NCI-H1694 (cell line): Measurements from ENCODE around the gene RASGEF1C.

Experiments used
- DNase-seq: peaks from one replicate; lab custom pipeline; 2025; lab: John Stamatoyannopoulos, UW

RASGEF1C gene

DNA sequence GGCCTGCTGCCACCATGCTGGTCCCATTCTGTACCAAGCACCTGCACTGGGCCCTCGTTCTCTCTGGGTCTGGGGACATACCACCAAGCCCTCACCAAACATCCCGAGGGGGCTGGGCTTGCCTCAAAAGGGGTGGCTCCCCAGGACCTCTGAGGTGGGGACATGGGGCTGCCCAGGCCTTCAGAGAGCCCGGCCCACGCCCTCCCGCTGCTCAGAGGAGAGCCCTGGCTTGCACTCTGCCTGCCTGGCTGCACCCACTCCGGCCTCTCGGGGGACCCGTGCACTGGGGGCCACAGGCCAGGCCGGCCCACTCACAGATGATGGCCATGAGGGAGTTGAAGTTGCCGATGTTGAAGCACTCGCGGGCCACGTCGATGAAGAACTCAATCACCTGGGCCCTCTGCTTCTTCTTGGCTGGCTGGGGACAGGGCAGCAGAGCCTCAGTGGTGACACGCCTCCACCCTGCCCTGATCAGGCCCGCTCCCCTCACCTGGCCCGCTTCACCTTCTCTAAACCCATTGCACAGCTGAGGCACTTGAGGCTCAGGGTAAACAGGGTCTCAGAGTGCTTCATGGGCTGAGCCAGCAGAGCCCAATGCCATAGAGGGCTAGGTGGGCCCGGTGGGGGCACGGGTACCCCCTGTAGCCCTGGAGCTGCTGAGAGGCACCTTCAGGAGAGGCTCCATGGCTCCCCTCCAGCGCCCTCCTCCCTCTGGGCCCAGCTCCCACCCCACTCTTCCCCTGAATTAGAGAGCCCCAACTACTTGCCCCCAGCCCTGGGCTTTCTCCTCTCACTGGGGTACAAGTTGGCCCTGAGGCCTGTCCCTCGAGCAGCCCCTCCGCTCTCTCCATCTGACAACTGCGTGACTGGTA, 89.7 kb downstream of the RASGEF1C start:
- no peak for DNase-seq

DNA sequence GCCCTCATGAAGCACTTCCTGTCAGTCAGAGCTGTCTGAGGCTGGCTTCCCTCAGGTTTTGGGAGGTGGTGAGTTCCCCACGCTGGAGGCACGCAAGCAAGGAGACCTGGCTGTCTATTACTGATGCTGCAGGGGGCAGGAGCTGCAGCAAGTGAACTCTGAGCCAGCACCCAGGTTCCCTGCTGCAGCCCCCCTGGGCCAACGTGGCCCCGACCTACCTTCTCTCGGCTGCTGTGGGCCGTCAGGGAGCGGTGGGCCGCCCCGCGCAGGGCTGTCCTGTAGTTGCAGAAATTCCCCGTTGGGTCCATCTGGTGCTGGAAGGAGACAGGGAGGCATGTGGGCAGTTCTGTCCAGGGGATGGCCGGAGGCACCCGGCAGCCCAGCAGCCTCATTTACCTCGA, 90.6 kb downstream of the RASGEF1C start:
- no peak for DNase-seq

DNA sequence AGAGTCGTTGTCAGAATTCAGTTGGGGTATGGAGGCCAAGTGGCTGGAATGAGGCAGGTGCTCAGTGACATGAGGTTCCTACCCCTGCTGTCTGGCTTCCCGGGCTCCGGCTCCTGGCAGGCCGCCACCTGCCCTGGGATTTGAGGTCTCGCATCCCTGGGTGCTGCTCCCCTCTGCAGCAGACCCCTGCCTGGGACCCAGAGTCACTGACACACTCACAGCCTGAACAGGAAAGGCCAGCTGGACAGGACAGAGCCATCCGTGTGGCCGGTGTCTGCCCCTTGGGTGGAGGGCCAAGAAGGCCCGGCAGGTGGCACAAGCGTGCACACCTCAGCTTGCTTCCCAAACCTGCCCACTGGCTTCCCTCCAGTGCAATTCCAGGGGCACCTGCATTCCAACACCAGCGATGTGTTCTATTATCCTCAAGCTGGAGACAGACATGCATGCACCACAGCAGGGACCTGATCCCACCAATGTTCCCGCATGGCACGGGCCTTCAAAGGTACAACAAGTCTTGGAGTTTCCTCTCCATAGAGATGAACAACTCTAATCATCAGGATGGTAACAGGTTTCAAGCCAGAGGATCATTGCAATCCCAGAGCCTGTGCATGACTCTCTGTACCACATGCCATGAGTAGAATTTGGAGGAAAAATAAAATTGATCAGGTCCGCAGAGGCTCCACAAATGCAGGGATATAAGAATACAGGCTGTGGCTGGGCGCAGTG, 91.8 kb downstream of the RASGEF1C start:
- DNase-seq: no peak

- DNase-seq: no peak
These were observed 92.7 kb downstream of the RASGEF1C start for GRCh38 chr5:180116077-180116999.

DNA sequence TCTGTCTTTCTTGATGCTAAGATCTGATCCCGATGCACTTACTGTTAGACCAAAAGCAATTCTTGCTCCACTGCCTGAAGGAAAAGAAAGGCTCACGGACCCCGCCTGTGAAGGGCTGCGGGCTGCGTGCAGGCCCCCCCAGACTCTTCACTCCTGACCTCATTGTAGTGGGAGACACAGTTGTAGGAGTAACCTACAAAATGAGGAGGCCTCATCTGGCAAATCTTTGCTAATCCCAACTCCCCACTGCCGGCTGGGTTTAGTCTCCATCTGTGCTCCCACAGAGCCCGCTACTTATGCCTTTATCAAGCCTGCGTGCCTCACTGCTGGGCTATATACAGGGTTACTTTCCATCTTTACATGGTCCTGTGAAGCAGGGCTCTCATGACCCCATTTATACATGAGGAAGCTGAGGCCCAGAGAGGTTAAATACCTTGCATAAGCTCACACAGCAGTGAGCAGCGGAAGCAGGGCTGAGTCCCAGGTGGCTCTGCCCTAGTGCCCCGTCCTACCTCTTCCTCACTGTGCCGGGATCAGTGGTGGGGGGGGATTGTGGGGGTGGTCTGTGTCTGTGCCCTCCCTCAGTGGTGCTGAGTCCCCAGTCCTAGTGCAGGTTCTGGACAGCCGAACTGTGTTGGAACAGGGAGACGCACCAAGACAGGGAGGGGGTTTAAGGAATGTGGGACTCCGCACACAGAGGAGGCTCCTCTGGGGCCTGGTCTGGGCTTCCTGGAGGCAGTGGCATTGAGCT, 93.5 kb downstream of the RASGEF1C start:
- DNase-seq: no peak

DNA sequence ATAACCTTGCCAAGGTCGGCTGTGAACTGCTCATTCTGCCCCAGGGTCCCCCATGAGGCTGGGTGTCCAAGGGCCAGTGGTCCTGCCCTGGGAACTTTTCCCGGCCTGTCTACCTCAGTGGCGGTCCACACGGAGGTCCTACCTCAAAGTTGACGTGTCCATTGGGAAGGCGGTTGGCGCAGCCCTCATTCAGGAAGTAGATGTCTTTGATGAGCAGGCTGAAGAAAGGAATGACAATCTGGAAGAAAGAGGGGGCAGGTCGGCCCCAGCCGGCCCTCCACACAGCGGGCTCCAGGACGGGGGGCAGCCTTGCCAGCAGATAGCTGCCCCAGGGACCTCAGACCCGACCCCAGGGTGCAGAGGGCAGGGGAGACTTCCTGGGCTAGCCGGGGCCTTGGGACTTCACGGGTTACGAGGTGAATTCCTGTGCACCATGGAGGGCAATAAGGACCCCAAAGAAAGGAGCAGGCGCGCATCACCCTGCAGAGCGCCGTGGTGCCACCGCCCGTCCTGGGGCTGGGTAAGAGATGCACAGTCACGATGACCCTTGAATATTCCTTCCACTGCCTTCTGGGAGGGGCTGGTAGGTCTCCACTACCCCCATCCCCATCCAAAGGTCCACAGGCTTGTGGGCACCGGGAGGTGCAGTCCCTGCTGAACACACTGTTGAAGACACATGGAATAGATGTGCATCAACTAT, 94.6 kb downstream of the RASGEF1C start:
- DNase-seq: no peak

GRCh38 chr5:180113660-180114303, 95.2 kb downstream of the RASGEF1C start:
- DNase-seq: no peak

GRCh38 chr5:180112181-180112861, 96.7 kb downstream of the RASGEF1C start:
- no peak for DNase-seq

GRCh38 chr5:180111273-180112002, 97.6 kb downstream of the RASGEF1C start:
- DNase-seq: no peak

DNA sequence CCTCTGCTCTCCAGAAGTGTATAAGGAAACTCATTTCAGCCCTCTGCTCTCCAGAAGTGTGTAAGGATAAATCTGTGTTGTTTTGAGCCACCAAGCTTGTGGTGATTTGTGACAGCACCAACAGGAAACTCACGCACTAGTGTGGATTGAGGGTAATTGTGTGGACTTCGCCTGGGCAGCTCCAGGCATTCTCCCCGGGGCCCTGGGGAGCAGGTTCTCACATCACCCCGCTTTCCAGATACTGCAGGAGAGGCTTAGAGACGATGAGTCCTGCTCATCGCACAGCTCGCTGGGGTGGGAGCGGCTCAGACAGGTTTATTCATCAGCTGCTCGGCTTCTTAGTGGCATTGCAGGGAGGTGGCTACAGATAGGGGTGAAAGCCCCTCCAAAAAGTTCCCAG, 99.1 kb downstream of the RASGEF1C start:
- no peak for DNase-seq

GRCh38 chr5:180107005-180107404, 102.0 kb downstream of the RASGEF1C start:
- no peak for DNase-seq

GRCh38 chr5:180105827-180106312, 103.1 kb downstream of the RASGEF1C start:
- DNase-seq: no peak

DNA sequence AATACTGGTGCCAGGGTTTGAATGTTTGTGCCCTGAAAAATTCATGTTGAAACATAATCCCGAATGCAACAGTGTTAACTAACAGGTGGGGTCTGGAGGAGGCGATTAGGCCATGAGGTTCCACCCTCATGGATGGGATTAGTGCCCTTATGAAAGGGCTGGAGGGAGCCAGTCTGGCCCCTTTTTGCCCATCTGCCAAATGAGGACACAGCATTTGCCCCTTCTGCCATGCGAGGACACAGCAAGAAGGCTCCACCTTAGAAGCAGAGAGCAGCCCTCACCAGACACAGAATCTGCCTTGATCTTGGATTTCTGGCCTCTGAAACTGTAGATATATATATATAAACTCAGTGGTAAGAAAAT, 104.9 kb downstream of the RASGEF1C start:
- DNase-seq: no peak

DNA sequence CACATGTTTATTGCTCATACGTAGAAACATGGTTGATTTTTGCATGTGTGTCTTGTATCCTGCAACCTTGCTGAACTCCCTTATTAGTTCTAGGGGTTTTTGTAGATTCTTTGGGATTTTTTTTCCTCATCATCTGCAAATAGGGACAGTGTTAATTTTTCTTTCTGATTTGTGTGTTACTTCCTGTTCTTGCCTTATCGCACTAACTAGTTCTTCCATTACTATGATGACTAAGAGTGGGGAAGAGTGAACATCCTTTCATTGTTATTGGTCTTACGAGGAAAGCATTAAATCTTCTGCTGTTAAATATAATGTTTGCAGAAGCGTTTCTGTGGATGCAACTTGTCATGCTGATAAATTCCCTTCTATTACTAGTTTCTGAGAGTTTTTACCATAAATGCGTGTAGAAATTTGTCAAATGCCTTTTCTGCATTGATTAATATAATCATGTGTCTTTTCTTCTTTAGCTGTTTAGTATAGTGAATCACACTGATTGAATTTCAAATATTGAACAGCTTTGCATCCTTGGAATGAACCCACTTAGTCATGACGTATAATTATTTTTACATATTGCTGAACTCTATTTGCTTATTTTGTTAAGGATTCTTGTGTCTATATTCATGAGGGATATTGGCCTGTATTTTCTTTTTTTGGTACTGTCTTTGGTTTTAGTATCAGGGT, 105.4 kb downstream of the RASGEF1C start:
- DNase-seq: no peak

GRCh38 chr5:180102636-180103035, 106.4 kb downstream of the RASGEF1C start:
- DNase-seq: no peak

- no peak for DNase-seq
These were observed 107.4 kb downstream of the RASGEF1C start for GRCh38 chr5:180101451-180102105.

DNA sequence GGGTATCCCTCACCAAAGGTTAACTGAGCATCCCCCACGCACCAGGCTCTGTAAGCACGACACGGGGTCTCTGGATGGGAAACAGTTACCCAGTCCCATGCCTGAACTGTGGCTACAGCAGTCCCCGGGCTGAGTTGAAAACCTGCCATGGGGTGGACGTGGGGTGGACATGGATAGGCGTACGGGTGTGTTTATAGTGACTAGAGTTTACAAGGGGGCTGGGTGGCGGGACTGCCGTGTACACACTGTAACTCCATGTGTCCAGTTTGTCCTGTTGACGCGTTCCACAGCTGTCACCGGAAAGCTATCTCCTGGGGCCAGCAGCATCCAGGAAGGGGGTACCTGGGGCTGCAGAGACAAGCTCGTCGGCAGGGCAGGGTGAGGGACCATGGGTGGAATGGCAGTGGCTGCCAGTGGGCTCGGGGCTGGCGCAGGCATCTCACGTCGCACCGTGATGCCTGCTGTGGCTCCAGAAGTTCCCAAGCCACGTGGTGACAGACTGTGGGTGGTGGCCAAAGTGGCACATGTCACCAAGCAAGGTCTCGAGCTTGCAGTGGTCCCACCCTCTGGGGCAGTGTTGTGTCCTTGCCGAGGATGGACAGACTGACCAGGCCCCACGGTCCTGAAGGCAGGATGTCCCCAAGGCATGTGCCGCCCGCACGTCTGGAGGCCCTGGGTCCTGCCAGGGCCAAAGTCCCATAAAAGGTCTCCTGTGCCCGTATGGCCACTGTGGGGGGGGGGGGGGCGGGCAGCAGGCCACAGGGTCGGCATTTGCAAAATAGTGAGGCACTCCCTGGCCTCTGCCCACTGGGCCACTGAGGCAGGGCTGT, 108.2 kb downstream of the RASGEF1C start:
- no peak for DNase-seq
